IMR-90 (cell line): ENCODE data around the gene ACOXL. TPM values are rescaled to one million over a fixed set of nuclear protein-coding genes. Genes with fewer than 3 reads are reported as not detected.

Experiments used
- ATAC-seq: fragments of 200-7000 bp; cut with Tn5 transposase; 2 replicates; pipeline ENCODE4 v1.9.1; 2020; ENCODE audit warnings: low read depth, mild to moderate bottlenecking, moderate library complexity
- BruUV-seq: library from RNA; stranded (reverse); fragments of 400-500 nt; replicated peaks from 2 replicates; lab custom pipeline; 2021; lab: Mats Ljungman, UMichigan
- CTCF ChIA-PET: fragments of 300-600 bp; formaldehyde crosslinking; extraction: SDS; loops from one replicate; lab custom pipeline; 2021; ENCODE audit warnings: antibody characterized with exemption; lab: Yijun Ruan, JAX
- POLR2A ChIA-PET: fragments of 300-600 bp; sonication (Branson Sonifier 250); formaldehyde crosslinking; loops from one replicate; lab custom pipeline; 2022; ENCODE audit warnings: antibody characterized with exemption; ENCODE audit not compliant: unreplicated experiment; lab: Charles Lee
- DNase-seq: peaks from one replicate; pipeline ENCODE4 v3.0.0; 2013
- H2AFZ ChIP-seq: replicated peaks from 2 replicates; pipeline ENCODE3; 2013; ENCODE audit warnings: low read length, mild to moderate bottlenecking; ENCODE audit not compliant: poor library complexity
- H2AK5ac ChIP-seq: 2 replicates; pipeline ENCODE4 v1.6.1; 2013; ENCODE audit warnings: low read depth, low read length, inconsistent platforms
- H2AK9ac ChIP-seq: replicated peaks from 2 replicates; pipeline ENCODE3; 2013; ENCODE audit warnings: mild to moderate bottlenecking, low read depth, low read length, moderate library complexity; ENCODE audit not compliant: poor library complexity
- H2BK120ac ChIP-seq: 2 replicates; pipeline ENCODE4 v1.6.1; 2013; ENCODE audit warnings: low read depth, low read length, inconsistent platforms
- H2BK15ac ChIP-seq: 3 replicates; pipeline ENCODE4 v1.6.1; 2013; ENCODE audit warnings: low read depth, low read length, inconsistent platforms
- H2BK20ac ChIP-seq: 2 replicates; pipeline ENCODE4 v1.6.1; 2013; ENCODE audit warnings: low read depth, mild to moderate bottlenecking, inconsistent platforms, low read length, moderate library complexity
- H2BK5ac ChIP-seq: 2 replicates; pipeline ENCODE4 v1.6.1; 2013; ENCODE audit warnings: mild to moderate bottlenecking, low read depth, low read length, inconsistent platforms; ENCODE audit not compliant: poor library complexity, severe bottlenecking
- H3K14ac ChIP-seq: replicated peaks from 2 replicates; pipeline ENCODE4 v1.6.1; 2013; ENCODE audit warnings: low read depth, low read length, inconsistent platforms
- H3K18ac ChIP-seq: 2 replicates; pipeline ENCODE4 v1.6.1; 2013; ENCODE audit warnings: low read depth, low read length, control low read depth
- H3K23ac ChIP-seq: 2 replicates; pipeline ENCODE4 v1.6.1; 2013; ENCODE audit warnings: low read depth, low read length, inconsistent platforms
- H3K27ac ChIP-seq: 2 replicates; pipeline ENCODE4 v1.5.1; 2013; ENCODE audit warnings: mild to moderate bottlenecking, control low read depth, low read length; ENCODE audit not compliant: insufficient read depth
- H3K27me3 ChIP-seq: 2 replicates; pipeline ENCODE4 v1.6.1; 2013; ENCODE audit warnings: low read length; ENCODE audit not compliant: control insufficient read depth, insufficient read depth
- H3K36me3 ChIP-seq: 2 replicates; pipeline ENCODE4 v1.6.1; 2013; ENCODE audit warnings: low read length, mixed read lengths; ENCODE audit not compliant: control insufficient read depth, insufficient read depth
- H3K4ac ChIP-seq: 2 replicates; pipeline ENCODE4 v1.6.1; 2013; ENCODE audit warnings: low read depth, low read length, inconsistent platforms
- H3K4me1 ChIP-seq: 2 replicates; pipeline ENCODE4 v1.6.1; 2013; ENCODE audit warnings: low read length, mixed read lengths; ENCODE audit not compliant: control insufficient read depth, insufficient read depth
- H3K4me2 ChIP-seq: 2 replicates; pipeline ENCODE4 v1.6.1; 2013; ENCODE audit warnings: low read depth, mild to moderate bottlenecking, control low read depth, low read length, moderate library complexity
- H3K4me3 ChIP-seq: 2 replicates; pipeline ENCODE4 v1.5.1; 2013; ENCODE audit warnings: low read depth, mild to moderate bottlenecking, control low read depth, low read length, moderate library complexity; ENCODE audit not compliant: insufficient read depth
- H3K56ac ChIP-seq: 2 replicates; pipeline ENCODE4 v1.6.1; 2013; ENCODE audit warnings: low read length, inconsistent platforms; ENCODE audit not compliant: insufficient read depth; ENCODE audit errors: extremely low read depth
- H3K79me1 ChIP-seq, 2 experiments: 2 replicates each; pipeline ENCODE4 v1.6.1; 2013; ENCODE audit warnings: low read length in 2 of 2, inconsistent platforms in 1 of 2, low read depth in 1 of 2
- H3K9ac ChIP-seq: 2 replicates; pipeline ENCODE4 v1.6.1; 2013; ENCODE audit warnings: low read depth, low read length, control low read depth
- H3K9me1 ChIP-seq: 2 replicates; pipeline ENCODE4 v1.6.1; 2013; ENCODE audit warnings: low read length, inconsistent platforms; ENCODE audit not compliant: insufficient read depth
- H3K9me3 ChIP-seq: 2 replicates; pipeline ENCODE4 v1.6.1; 2013; ENCODE audit warnings: low read length; ENCODE audit not compliant: control insufficient read depth, insufficient read depth
- H4K20me1 ChIP-seq: 2 replicates; pipeline ENCODE4 v1.6.1; 2013; ENCODE audit warnings: low read length, inconsistent platforms; ENCODE audit not compliant: insufficient read depth
- H4K5ac ChIP-seq: 2 replicates; pipeline ENCODE4 v1.6.1; 2013; ENCODE audit warnings: mild to moderate bottlenecking, low read depth, low read length, control low read depth
- H4K8ac ChIP-seq, 2 experiments: 2 replicates each; pipeline ENCODE4 v1.6.1; 2013; ENCODE audit warnings: low read depth in 2 of 2, low read length in 2 of 2, control low read depth in 1 of 2, inconsistent platforms in 1 of 2
- H4K91ac ChIP-seq: 2 replicates; pipeline ENCODE4 v1.6.1; 2013; ENCODE audit warnings: low read depth, low read length, inconsistent platforms; ENCODE audit not compliant: insufficient read depth
- BHLHE40 ChIP-seq: fragments of 150-350 bp; IDR thresholded peaks from 2 replicates; pipeline ENCODE4 v1.6.1; 2016; ENCODE audit warnings: mild to moderate bottlenecking, low read depth, low read length
- CEBPB ChIP-seq: IDR thresholded peaks from 2 replicates; pipeline ENCODE4 v1.6.1; 2012; ENCODE audit warnings: low read depth, low read length, improper control_type of control experiment
- CHD1 ChIP-seq: IDR thresholded peaks from 2 replicates; pipeline ENCODE4 v1.6.1; 2012; ENCODE audit warnings: low read depth, low read length, improper control_type of control experiment
- CTCF ChIP-seq: conservative IDR thresholded peaks from 2 replicates; pipeline ENCODE4 v1.5.1; 2012; ENCODE audit warnings: mild to moderate bottlenecking, low read depth, low read length, improper control_type of control experiment
- ELK1 ChIP-seq: fragments of 150-350 bp; IDR thresholded peaks from 2 replicates; pipeline ENCODE4 v1.6.1; 2016; ENCODE audit warnings: low read depth, mild to moderate bottlenecking, low read length, moderate library complexity, borderline replicate concordance
- FOS ChIP-seq: fragments of 150-350 bp; IDR thresholded peaks from 2 replicates; pipeline ENCODE4 v1.6.1; 2016; ENCODE audit warnings: low read depth, low read length
- MAFK ChIP-seq: IDR thresholded peaks from 2 replicates; pipeline ENCODE4 v1.6.1; 2012; ENCODE audit warnings: low read depth, low read length, improper control_type of control experiment
- MAZ ChIP-seq: IDR thresholded peaks from 2 replicates; pipeline ENCODE4 v1.6.1; 2012; ENCODE audit warnings: low read depth, mild to moderate bottlenecking, low read length, improper control_type of control experiment, moderate library complexity, borderline replicate concordance
- MXI1 ChIP-seq: IDR thresholded peaks from 2 replicates; pipeline ENCODE4 v1.6.1; 2012; ENCODE audit warnings: low read depth, mild to moderate bottlenecking, low read length, moderate library complexity, borderline replicate concordance
- NFE2L2 ChIP-seq: fragments of 150-350 bp; IDR thresholded peaks from 2 replicates; pipeline ENCODE4 v1.6.1; 2016; ENCODE audit warnings: low read depth, mild to moderate bottlenecking, low read length
- POLR2A ChIP-seq: IDR thresholded peaks from 2 replicates; pipeline ENCODE4 v1.6.1; 2012; ENCODE audit warnings: mild to moderate bottlenecking, low read depth, low read length
- RAD21 ChIP-seq: IDR thresholded peaks from 2 replicates; pipeline ENCODE4 v1.6.1; 2012; ENCODE audit warnings: low read length, improper control_type of control experiment
- RCOR1 ChIP-seq: IDR thresholded peaks from 2 replicates; pipeline ENCODE4 v1.6.1; 2012; ENCODE audit warnings: mild to moderate bottlenecking, low read length, improper control_type of control experiment; ENCODE audit not compliant: insufficient replicate concordance
- RFX5 ChIP-seq: IDR thresholded peaks from 2 replicates; pipeline ENCODE4 v1.8.0; 2012; ENCODE audit warnings: low read depth, mild to moderate bottlenecking, low read length, moderate library complexity
- SMC3 ChIP-seq: fragments of 150-350 bp; IDR thresholded peaks from 2 replicates; pipeline ENCODE4 v1.6.1; 2016; ENCODE audit warnings: low read depth, mild to moderate bottlenecking, antibody characterized with exemption, low read length, moderate library complexity
- USF2 ChIP-seq: fragments of 150-350 bp; IDR thresholded peaks from 2 replicates; pipeline ENCODE4 v1.6.1; 2017; ENCODE audit warnings: mild to moderate bottlenecking, antibody characterized with exemption, low read length, low read depth
- WGBS, 2 experiments: methylation state at CpG; one replicate each; pipeline versions ENCODE4 v1.1.5 to v1.1.7; 2013; ENCODE audit warnings: missing lambda C conversion rate in 2 of 2; ENCODE audit not compliant: insufficient read length in 1 of 2; ENCODE audit errors: extremely low coverage in 2 of 2; 5-methylcytosine and 5-hydroxymethylcytosine counted together
- dilution Hi-C: fragments of 300-500 bp; cut with HindIII; formaldehyde crosslinking; loops from one replicate; pipeline ENCODE4 v1.14.3; 2018; ENCODE audit warnings: low sequenced_read_pairs; ENCODE audit not compliant: unreplicated experiment
- in situ Hi-C: fragments of 300-500 bp; cut with MboI; formaldehyde crosslinking; loops from 3 replicates; pipeline ENCODE4 v1.14.3; 2019; ENCODE audit warnings: low sequenced_read_pairs, inconsistent platforms, mixed read lengths
- intact Hi-C: fragments of 100-400 bp; cut with micrococcal nuclease; formaldehyde crosslinking; loops from 2 replicates; pipeline ENCODE4 v1.10.0; 2022
- polyA plus RNA-seq, 3 experiments: library from polyadenylated mRNA; depleted of rRNA; stranded (reverse); fragments of >200 nt; gene quantifications; 2 replicates each; pipeline ENCODE4 v1.2.3, GENCODE V29; 2012; ENCODE audit warnings: low replicate concordance in 1 of 3
- total RNA-seq: library from RNA; depleted of rRNA; stranded (reverse); fragments of >200 nt; gene quantifications from 2 replicates; pipeline ENCODE4 v1.2.3, GENCODE V29; 2012

Gene ACOXL
- total and polyA plus RNA-seq, 2 of the 4 experiments (the other 2 are of a cell fraction) = not detected

- ChIA-PET CTCF (no interaction called here), POLR2A (interaction anchor here (0.6 kb wide), 1 partner anchor 32 kb away, joined by 13 read pairs; no protein-coding TSS in a partner anchor)
- Histone ChIP-seq H2BK120ac (no peak overlapping the region), H2BK20ac (no peak overlapping the region), H3K27ac (no peak overlapping the region), H3K27me3 (peaks cover 48% of the 10 kb centered on the region), H4K91ac (no peak overlapping the region), H3K9me1 (no peaks in the 10 kb centered on the region), H3K4ac (no peak overlapping the region), H3K14ac (no peak overlapping the region), H3K18ac (no peak overlapping the region), H3K4me3 (no peak overlapping the region), H2AK9ac (no peak overlapping the region), H3K23ac (no peak overlapping the region), H3K4me2 (no peak overlapping the region), H2BK5ac (no peak overlapping the region), H2BK15ac (no peak overlapping the region), H3K56ac (no peak overlapping the region), H3K4me1 (no peaks in the 10 kb centered on the region), H3K9me3 (no peaks in the 10 kb centered on the region), H3K79me1 (no peaks in the 10 kb centered on the region), H4K20me1 (no peaks in the 10 kb centered on the region), H2AFZ (no peak overlapping the region), H3K9ac (no peak overlapping the region), H4K5ac (no peak overlapping the region), H3K36me3 (no peaks in the 10 kb centered on the region), H4K8ac (no peak overlapping the region), H2AK5ac (no peak overlapping the region)
- BruUV-seq = no TSS peak
- ATAC-seq (no peak), DNase-seq (no peak)
- WGBS, 2 experiments = no CpG with 5 or more reads among the region's 3 CpGs
- TF ChIP-seq MAZ (no peak), USF2 (no peak), SMC3 (no peak), MXI1 (no peak), RCOR1 (no peak), POLR2A (no peak), BHLHE40 (no peak), RFX5 (no peak), ELK1 (no peak), NFE2L2 (no peak), CTCF (no peak), MAFK (no peak), CEBPB (no peak), FOS (no peak), RAD21 (no peak), CHD1 (no peak)
- dilution Hi-C loops (no loop called here), intact Hi-C loops (no loop called here), in situ Hi-C loops (no loop called here)
These were observed 367.0 kb downstream of the ACOXL start for GRCh38 chr2:111099402-111099801.
